IMR-90 (cell line): ENCODE data around the gene CDH12. TPM values are rescaled to one million over a fixed set of nuclear protein-coding genes. Genes with fewer than 3 reads are reported as not detected.

Source experiments
- ATAC-seq: fragments of 200-7000 bp; cut with Tn5 transposase; 2 replicates; pipeline ENCODE4 v1.9.1; 2020; ENCODE audit warnings: low read depth, mild to moderate bottlenecking, moderate library complexity
- BruUV-seq: library from RNA; stranded (reverse); fragments of 400-500 nt; replicated peaks from 2 replicates; lab custom pipeline; 2021; lab: Mats Ljungman, UMichigan
- CTCF ChIA-PET: fragments of 300-600 bp; formaldehyde crosslinking; extraction: SDS; loops from one replicate; lab custom pipeline; 2021; ENCODE audit warnings: antibody characterized with exemption; lab: Yijun Ruan, JAX
- POLR2A ChIA-PET: fragments of 300-600 bp; sonication (Branson Sonifier 250); formaldehyde crosslinking; loops from one replicate; lab custom pipeline; 2022; ENCODE audit warnings: antibody characterized with exemption; ENCODE audit not compliant: unreplicated experiment; lab: Charles Lee
- DNase-seq: peaks from one replicate; pipeline ENCODE4 v3.0.0; 2013
- H2AFZ ChIP-seq: replicated peaks from 2 replicates; pipeline ENCODE3; 2013; ENCODE audit warnings: low read length, mild to moderate bottlenecking; ENCODE audit not compliant: poor library complexity
- H2AK5ac ChIP-seq: 2 replicates; pipeline ENCODE4 v1.6.1; 2013; ENCODE audit warnings: low read depth, low read length, inconsistent platforms
- H2AK9ac ChIP-seq: replicated peaks from 2 replicates; pipeline ENCODE3; 2013; ENCODE audit warnings: mild to moderate bottlenecking, low read depth, low read length, moderate library complexity; ENCODE audit not compliant: poor library complexity
- H2BK120ac ChIP-seq: 2 replicates; pipeline ENCODE4 v1.6.1; 2013; ENCODE audit warnings: low read depth, low read length, inconsistent platforms
- H2BK15ac ChIP-seq: 3 replicates; pipeline ENCODE4 v1.6.1; 2013; ENCODE audit warnings: low read depth, low read length, inconsistent platforms
- H2BK20ac ChIP-seq: 2 replicates; pipeline ENCODE4 v1.6.1; 2013; ENCODE audit warnings: low read depth, mild to moderate bottlenecking, inconsistent platforms, low read length, moderate library complexity
- H2BK5ac ChIP-seq: 2 replicates; pipeline ENCODE4 v1.6.1; 2013; ENCODE audit warnings: mild to moderate bottlenecking, low read depth, low read length, inconsistent platforms; ENCODE audit not compliant: poor library complexity, severe bottlenecking
- H3K14ac ChIP-seq: replicated peaks from 2 replicates; pipeline ENCODE4 v1.6.1; 2013; ENCODE audit warnings: low read depth, low read length, inconsistent platforms
- H3K18ac ChIP-seq: 2 replicates; pipeline ENCODE4 v1.6.1; 2013; ENCODE audit warnings: low read depth, low read length, control low read depth
- H3K23ac ChIP-seq: 2 replicates; pipeline ENCODE4 v1.6.1; 2013; ENCODE audit warnings: low read depth, low read length, inconsistent platforms
- H3K27ac ChIP-seq: 2 replicates; pipeline ENCODE4 v1.5.1; 2013; ENCODE audit warnings: mild to moderate bottlenecking, control low read depth, low read length; ENCODE audit not compliant: insufficient read depth
- H3K27me3 ChIP-seq: 2 replicates; pipeline ENCODE4 v1.6.1; 2013; ENCODE audit warnings: low read length; ENCODE audit not compliant: control insufficient read depth, insufficient read depth
- H3K36me3 ChIP-seq: 2 replicates; pipeline ENCODE4 v1.6.1; 2013; ENCODE audit warnings: low read length, mixed read lengths; ENCODE audit not compliant: control insufficient read depth, insufficient read depth
- H3K4ac ChIP-seq: 2 replicates; pipeline ENCODE4 v1.6.1; 2013; ENCODE audit warnings: low read depth, low read length, inconsistent platforms
- H3K4me1 ChIP-seq: 2 replicates; pipeline ENCODE4 v1.6.1; 2013; ENCODE audit warnings: low read length, mixed read lengths; ENCODE audit not compliant: control insufficient read depth, insufficient read depth
- H3K4me2 ChIP-seq: 2 replicates; pipeline ENCODE4 v1.6.1; 2013; ENCODE audit warnings: low read depth, mild to moderate bottlenecking, control low read depth, low read length, moderate library complexity
- H3K4me3 ChIP-seq: 2 replicates; pipeline ENCODE4 v1.5.1; 2013; ENCODE audit warnings: low read depth, mild to moderate bottlenecking, control low read depth, low read length, moderate library complexity; ENCODE audit not compliant: insufficient read depth
- H3K56ac ChIP-seq: 2 replicates; pipeline ENCODE4 v1.6.1; 2013; ENCODE audit warnings: low read length, inconsistent platforms; ENCODE audit not compliant: insufficient read depth; ENCODE audit errors: extremely low read depth
- H3K79me1 ChIP-seq, 2 experiments: 2 replicates each; pipeline ENCODE4 v1.6.1; 2013; ENCODE audit warnings: low read length in 2 of 2, inconsistent platforms in 1 of 2, low read depth in 1 of 2
- H3K9ac ChIP-seq: 2 replicates; pipeline ENCODE4 v1.6.1; 2013; ENCODE audit warnings: low read depth, low read length, control low read depth
- H3K9me1 ChIP-seq: 2 replicates; pipeline ENCODE4 v1.6.1; 2013; ENCODE audit warnings: low read length, inconsistent platforms; ENCODE audit not compliant: insufficient read depth
- H3K9me3 ChIP-seq: 2 replicates; pipeline ENCODE4 v1.6.1; 2013; ENCODE audit warnings: low read length; ENCODE audit not compliant: control insufficient read depth, insufficient read depth
- H4K20me1 ChIP-seq: 2 replicates; pipeline ENCODE4 v1.6.1; 2013; ENCODE audit warnings: low read length, inconsistent platforms; ENCODE audit not compliant: insufficient read depth
- H4K5ac ChIP-seq: 2 replicates; pipeline ENCODE4 v1.6.1; 2013; ENCODE audit warnings: mild to moderate bottlenecking, low read depth, low read length, control low read depth
- H4K8ac ChIP-seq, 2 experiments: 2 replicates each; pipeline ENCODE4 v1.6.1; 2013; ENCODE audit warnings: low read depth in 2 of 2, low read length in 2 of 2, control low read depth in 1 of 2, inconsistent platforms in 1 of 2
- H4K91ac ChIP-seq: 2 replicates; pipeline ENCODE4 v1.6.1; 2013; ENCODE audit warnings: low read depth, low read length, inconsistent platforms; ENCODE audit not compliant: insufficient read depth
- CHD1 ChIP-seq: IDR thresholded peaks from 2 replicates; pipeline ENCODE4 v1.6.1; 2012; ENCODE audit warnings: low read depth, low read length, improper control_type of control experiment
- CTCF ChIP-seq: conservative IDR thresholded peaks from 2 replicates; pipeline ENCODE4 v1.5.1; 2012; ENCODE audit warnings: mild to moderate bottlenecking, low read depth, low read length, improper control_type of control experiment
- POLR2A ChIP-seq: IDR thresholded peaks from 2 replicates; pipeline ENCODE4 v1.6.1; 2012; ENCODE audit warnings: mild to moderate bottlenecking, low read depth, low read length
- RAD21 ChIP-seq: IDR thresholded peaks from 2 replicates; pipeline ENCODE4 v1.6.1; 2012; ENCODE audit warnings: low read length, improper control_type of control experiment
- SMC3 ChIP-seq: fragments of 150-350 bp; IDR thresholded peaks from 2 replicates; pipeline ENCODE4 v1.6.1; 2016; ENCODE audit warnings: low read depth, mild to moderate bottlenecking, antibody characterized with exemption, low read length, moderate library complexity
- WGBS, 2 experiments: methylation state at CpG; one replicate each; pipeline versions ENCODE4 v1.1.5 to v1.1.7; 2013; ENCODE audit warnings: missing lambda C conversion rate in 2 of 2; ENCODE audit not compliant: insufficient read length in 1 of 2; ENCODE audit errors: extremely low coverage in 2 of 2; 5-methylcytosine and 5-hydroxymethylcytosine counted together
- dilution Hi-C: fragments of 300-500 bp; cut with HindIII; formaldehyde crosslinking; loops from one replicate; pipeline ENCODE4 v1.14.3; 2018; ENCODE audit warnings: low sequenced_read_pairs; ENCODE audit not compliant: unreplicated experiment
- in situ Hi-C: fragments of 300-500 bp; cut with MboI; formaldehyde crosslinking; loops from 3 replicates; pipeline ENCODE4 v1.14.3; 2019; ENCODE audit warnings: low sequenced_read_pairs, inconsistent platforms, mixed read lengths
- intact Hi-C: fragments of 100-400 bp; cut with micrococcal nuclease; formaldehyde crosslinking; loops from 2 replicates; pipeline ENCODE4 v1.10.0; 2022
- polyA plus RNA-seq, 3 experiments: library from polyadenylated mRNA; depleted of rRNA; stranded (reverse); fragments of >200 nt; gene quantifications; 2 replicates each; pipeline ENCODE4 v1.2.3, GENCODE V29; 2012; ENCODE audit warnings: low replicate concordance in 1 of 3
- total RNA-seq: library from RNA; depleted of rRNA; stranded (reverse); fragments of >200 nt; gene quantifications from 2 replicates; pipeline ENCODE4 v1.2.3, GENCODE V29; 2012
- TF ChIP-seq, protein P1 (sequence below): fragments of 150-350 bp; IDR thresholded peaks from 2 replicates; pipeline ENCODE4 v1.6.1; 2016; ENCODE audit warnings: low read depth, mild to moderate bottlenecking, low read length, moderate library complexity, borderline replicate concordance

The CDH12 gene
- total and polyA plus RNA-seq, 2 of the 4 experiments (the other 2 are of a cell fraction): not detected

DNA sequence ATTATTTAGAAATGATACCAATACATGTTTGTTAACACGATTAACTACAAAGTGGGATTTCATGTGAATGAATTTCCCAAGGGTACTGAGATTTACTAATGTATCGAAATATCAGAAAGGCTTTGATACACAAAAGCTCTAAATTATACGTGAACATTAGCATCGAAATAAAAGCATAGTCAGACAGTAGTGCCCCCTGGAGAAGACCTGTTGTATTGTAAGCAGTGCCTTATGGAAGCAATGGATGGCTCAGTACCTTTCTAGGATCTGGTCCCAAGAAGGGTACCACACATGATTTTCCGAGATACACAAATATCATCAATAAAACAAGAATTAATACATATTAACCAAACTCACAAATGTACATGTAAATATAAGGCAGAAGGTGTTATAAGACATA, 153.8 kb downstream of the CDH12 start:
- Histone ChIP-seq H3K27ac (no peak overlapping the region), H2BK5ac (no peak overlapping the region), H3K9ac (no peak overlapping the region), H3K4ac (no peak overlapping the region), H3K14ac (no peak overlapping the region), H3K27me3 (no peaks in the 10 kb centered on the region), H2AFZ (no peak overlapping the region), H4K5ac (no peak overlapping the region), H3K36me3 (no peaks in the 10 kb centered on the region), H2AK9ac (no peak overlapping the region), H2BK15ac (no peak overlapping the region), H3K56ac (no peak overlapping the region), H3K23ac (no peak overlapping the region), H3K9me1 (no peaks in the 10 kb centered on the region), H3K79me1 (no peaks in the 10 kb centered on the region), H3K9me3 (no peaks in the 10 kb centered on the region), H4K91ac (no peak overlapping the region), H2BK120ac (no peak overlapping the region), H3K4me2 (no peak overlapping the region), H4K8ac (no peak overlapping the region), H3K4me3 (no peak overlapping the region), H3K4me1 (no peaks in the 10 kb centered on the region), H3K18ac (no peak overlapping the region), H2AK5ac (no peak overlapping the region), H4K20me1 (no peaks in the 10 kb centered on the region), H2BK20ac (no peak overlapping the region)
- DNase-seq: peak; percentile 4
- no peak for ATAC-seq
- intact Hi-C loops: loop anchor here (2.0 kb wide), 1 partner anchor 781 kb away; no protein-coding TSS in a partner anchor
- TF ChIP-seq RAD21 (peak; percentile 52), POLR2A (no peak), CHD1 (no peak), SMC3 (0 out of 2 replicates have a peak, but pooled peaks have one; percentile 22), CTCF (peak; percentile 40)
- TF ChIP-seq, protein P1, sequence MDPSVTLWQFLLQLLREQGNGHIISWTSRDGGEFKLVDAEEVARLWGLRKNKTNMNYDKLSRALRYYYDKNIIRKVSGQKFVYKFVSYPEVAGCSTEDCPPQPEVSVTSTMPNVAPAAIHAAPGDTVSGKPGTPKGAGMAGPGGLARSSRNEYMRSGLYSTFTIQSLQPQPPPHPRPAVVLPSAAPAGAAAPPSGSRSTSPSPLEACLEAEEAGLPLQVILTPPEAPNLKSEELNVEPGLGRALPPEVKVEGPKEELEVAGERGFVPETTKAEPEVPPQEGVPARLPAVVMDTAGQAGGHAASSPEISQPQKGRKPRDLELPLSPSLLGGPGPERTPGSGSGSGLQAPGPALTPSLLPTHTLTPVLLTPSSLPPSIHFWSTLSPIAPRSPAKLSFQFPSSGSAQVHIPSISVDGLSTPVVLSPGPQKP: no peak
- POLR2A ChIA-PET: no interaction called here
- CTCF ChIA-PET: no interaction called here
- in situ Hi-C loops: no loop called here
- WGBS, 2 experiments: no CpG with 5 or more reads among the region's 5 CpGs
- no TSS peak for BruUV-seq
- dilution Hi-C loops: no loop called here
